Activated naive CD4-positive, alpha-beta T cell treated with anti-CD3 and anti-CD28 coated beads, Interleukin-2, amount 50 U/mL, for 72 hours (primary cell): Measurements from ENCODE around the gene TROAP. TPM values are rescaled to one million over a fixed set of nuclear protein-coding genes. Genes with fewer than 3 reads are reported as not detected.

ENCODE experiments used
- ATAC-seq, 2 donors: fragments of 150-1000 bp; cut with Tn5 transposase; 2 replicates each; pipeline ENCODE4 v1.10.0; 2021; ENCODE audit warnings: mild to moderate bottlenecking in 2 of 2, moderate library complexity in 2 of 2
- DNase-seq, 2 donors: peaks; one replicate each; pipeline ENCODE4 v3.0.0; 2021 to 2022; ENCODE audit warnings: low spot score in 2 of 2
- H3K27ac Mint-ChIP-seq, 2 donors: one replicate each; pipeline ENCODE4 v1.8.0; 2022; ENCODE audit warnings: mild to moderate bottlenecking in 2 of 2, mixed read lengths in 2 of 2
- H3K36me3 Mint-ChIP-seq, 2 donors: one replicate each; pipeline ENCODE4 v1.8.0; 2022; ENCODE audit warnings: mixed read lengths in 2 of 2
- H3K9me3 Mint-ChIP-seq, 2 donors: one replicate each; pipeline ENCODE4 v1.8.0; 2022; ENCODE audit warnings: mixed read lengths in 2 of 2
- total RNA-seq, 2 donors: library from RNA; stranded (reverse); gene quantifications; one replicate each; pipeline ENCODE4 v1.2.3, GENCODE V29; 2022

TROAP gene
- total RNA-seq, 2 donors from 2014 or later: 67.4 to 134 TPM

DNA sequence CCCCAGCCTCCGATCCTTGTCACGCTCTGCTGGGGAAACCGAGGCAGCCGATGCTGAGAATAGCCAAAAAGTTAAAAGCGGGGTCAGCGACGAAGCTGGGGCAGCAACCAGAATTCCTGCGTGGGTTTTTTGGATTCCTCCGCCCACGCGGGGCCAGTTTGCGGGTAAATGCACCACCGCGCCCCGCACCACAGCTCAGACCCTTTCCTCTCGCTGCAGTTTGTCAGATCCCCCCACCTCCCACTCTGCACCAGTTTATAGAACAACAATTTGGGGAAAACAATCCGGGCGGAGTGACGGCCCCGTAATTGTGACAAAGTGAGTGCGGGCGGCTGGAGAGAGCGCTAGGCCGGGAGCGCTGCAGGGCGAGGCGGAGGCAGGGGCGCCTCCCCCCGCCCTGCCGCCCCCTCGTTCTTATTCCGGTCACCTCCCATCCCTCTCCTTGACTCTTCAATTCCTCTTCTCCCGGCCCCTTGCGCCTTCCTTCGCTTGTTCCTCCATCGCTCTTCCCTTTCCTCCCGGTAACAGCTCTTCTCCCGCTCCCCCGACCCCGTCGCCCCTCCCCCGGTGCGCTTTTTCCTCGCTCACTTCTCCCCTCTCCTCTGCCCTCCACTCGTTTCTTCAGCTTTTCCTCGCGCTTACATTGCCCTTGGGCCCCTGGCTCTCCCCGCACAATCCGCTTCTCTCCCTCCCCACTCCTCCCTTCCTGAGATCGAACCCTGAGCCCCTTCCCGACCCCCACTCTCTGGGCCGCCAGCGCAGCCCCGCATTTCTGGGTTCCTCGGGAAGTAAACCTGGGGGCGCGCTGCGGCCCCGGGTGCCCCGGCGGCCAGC is 23.0 kb downstream of the TROAP start:
- no peaks in the 10 kb centered on the region for H3K9me3 Mint-ChIP-seq
- peak in 1 of 2 donors; percentile 47 for DNase-seq
- H3K36me3 Mint-ChIP-seq: no peaks in the 10 kb centered on the region
- H3K27ac Mint-ChIP-seq: no peak overlapping the region
- ATAC-seq: no peak

DNA sequence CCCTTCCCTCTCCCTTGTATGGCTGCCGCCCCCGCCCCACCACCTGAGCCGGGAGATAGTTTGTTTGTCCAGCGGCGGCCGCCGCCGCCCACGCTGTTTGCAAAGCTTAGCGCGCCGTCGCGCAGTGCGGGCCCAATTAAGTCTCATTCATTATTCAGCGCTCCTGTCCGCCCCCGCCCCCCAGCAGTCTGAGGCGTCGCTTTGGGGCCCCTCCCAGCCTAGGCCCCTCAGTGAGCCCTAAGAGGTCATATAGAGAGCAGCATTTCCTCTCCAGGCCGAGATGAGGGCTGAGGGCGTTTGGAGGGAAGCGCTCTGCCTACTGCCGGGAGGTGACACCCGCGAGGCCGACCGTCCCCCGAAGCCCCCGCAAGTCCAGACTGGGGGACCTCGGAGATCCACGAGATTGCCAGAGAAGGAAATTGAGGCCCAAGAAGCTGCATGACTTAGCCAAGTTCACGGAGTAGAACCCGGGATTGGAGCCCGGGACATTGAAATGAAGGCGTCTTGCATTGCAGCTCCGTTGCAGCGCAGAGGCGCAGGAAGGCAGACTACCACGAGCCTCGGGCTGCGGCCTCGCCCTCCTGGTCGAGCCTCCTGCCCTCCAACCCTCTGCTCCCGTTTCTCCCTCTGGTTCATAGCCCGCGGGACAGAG is 23.7 kb downstream of the TROAP start, which contains the start of gene DNAJC22:
Gene DNAJC22, plus strand, starts transcription at position 230 of the 652 bp plus-strand sequence. CDS start 1,985 bp downstream, outside the sequence.
- no peak within 1 kb of the TSS for H3K27ac Mint-ChIP-seq
- peak in 1 of 2 donors; percentile 15 for ATAC-seq
- peak in 1 of 2 donors; percentile 55 for DNase-seq

DNA sequence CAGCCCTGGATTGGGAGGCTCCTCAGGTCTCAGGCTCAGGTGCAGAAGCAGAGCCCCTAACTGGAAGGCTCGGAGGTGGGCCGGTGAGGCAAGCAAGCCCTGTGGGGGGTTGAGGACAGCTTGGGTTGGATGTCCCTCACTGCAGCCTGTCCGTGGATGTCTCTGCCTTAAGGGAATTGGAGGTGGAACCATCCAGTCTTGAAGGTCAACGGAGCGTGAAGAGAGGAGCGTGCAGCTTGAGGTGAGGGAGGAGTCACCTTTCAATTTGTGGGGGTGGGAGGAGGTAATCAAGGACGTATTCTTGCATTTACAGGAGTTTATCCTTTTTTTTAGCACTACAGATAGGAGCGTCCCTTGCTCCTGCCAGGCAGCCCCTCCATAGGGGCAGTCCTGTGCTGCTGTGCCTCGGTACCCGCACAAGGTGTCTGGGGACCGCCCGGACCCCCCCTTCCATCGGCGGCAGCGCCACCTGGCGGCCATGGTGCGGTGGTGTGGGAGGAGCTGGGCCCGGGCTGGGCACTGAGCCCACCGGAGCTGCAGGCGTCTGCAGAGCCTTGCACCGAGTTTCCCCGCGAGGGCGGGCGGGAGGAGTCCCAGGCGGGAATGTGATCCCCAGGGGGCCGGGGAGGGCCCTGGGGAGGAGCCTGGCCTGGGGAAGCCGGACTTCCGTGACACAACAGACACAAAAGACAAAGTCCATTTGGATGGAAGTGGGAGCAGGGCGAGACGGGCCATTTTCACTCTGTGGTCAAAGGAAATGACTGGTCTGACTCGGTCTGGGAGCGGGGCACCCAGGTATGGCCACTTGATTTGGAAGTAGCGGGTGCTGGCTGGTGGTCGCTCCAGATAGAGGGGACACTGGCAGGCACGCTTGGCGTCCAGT is 24.5 kb downstream of the TROAP start:
- Mint-ChIP-seq H3K36me3 (no peaks in the 10 kb centered on the region), H3K27ac (no peak overlapping the region), H3K9me3 (no peaks in the 10 kb centered on the region)
- DNase-seq: peak; percentile 66 to 93
- ATAC-seq: peak; percentile 74 to 79

More for the DNA sequence above, 23.7 kb downstream of the TROAP start, which contains the start of gene DNAJC22:
- Mint-ChIP-seq H3K9me3 (no peaks in the 10 kb centered on the region), H3K36me3 (no peaks in the 10 kb centered on the region)

DNA sequence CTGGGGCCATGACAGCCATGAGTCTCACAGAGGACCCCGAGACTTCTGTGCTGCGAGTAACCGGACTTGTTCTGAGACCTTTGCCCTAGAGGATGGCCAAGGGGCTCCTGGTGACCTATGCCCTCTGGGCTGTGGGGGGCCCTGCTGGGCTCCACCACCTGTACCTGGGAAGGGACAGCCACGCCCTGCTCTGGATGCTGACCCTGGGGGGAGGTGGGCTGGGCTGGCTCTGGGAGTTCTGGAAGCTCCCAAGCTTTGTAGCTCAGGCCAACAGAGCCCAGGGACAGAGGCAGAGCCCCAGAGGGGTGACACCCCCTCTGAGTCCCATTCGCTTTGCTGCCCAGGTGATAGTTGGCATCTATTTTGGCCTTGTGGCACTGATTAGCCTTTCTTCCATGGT is 25.7 kb downstream of the TROAP start:
- no peak for DNase-seq
- no peak for ATAC-seq
- no peak overlapping the region for H3K27ac Mint-ChIP-seq
- no peaks in the 10 kb centered on the region for H3K36me3 Mint-ChIP-seq
- H3K9me3 Mint-ChIP-seq: no peaks in the 10 kb centered on the region

DNA sequence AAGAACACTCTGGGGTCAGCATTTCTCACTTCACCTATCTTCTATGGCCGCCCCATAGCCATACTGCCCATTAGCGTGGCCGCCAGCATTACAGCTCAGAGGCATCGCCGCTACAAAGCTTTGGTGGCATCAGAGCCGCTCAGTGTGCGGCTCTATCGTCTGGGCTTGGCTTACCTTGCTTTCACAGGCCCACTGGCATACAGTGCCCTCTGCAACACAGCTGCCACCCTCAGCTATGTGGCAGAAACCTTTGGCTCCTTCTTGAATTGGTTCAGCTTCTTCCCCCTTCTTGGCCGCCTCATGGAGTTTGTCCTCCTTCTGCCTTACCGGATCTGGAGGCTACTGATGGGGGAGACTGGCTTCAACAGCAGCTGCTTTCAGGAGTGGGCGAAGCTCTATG is 26.2 kb downstream of the TROAP start:
- no peak overlapping the region for H3K27ac Mint-ChIP-seq
- ATAC-seq (no peak), DNase-seq (no peak)
- H3K36me3 Mint-ChIP-seq: no peaks in the 10 kb centered on the region
- no peaks in the 10 kb centered on the region for H3K9me3 Mint-ChIP-seq

DNA sequence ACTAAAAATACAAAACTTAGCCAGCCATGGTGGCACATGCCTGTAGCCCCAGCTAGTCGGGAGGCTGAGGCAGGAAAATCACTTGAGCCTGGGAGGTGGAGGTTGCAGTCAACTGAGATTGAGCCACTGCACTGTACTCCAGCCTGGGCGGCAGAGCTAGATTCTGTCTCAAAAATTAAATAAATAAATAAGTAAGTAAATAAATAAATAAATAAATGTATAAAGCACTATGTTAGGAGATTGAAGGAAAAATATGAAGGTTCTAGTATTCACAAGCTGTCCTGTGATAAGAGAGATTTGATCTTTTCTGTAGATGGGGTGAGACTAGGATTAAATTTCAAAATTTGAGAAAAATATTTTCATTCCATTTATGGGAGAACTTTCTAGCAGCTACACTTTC is 29.3 kb downstream of the TROAP start:
- DNase-seq (no peak), ATAC-seq (no peak)
- no peaks in the 10 kb centered on the region for H3K9me3 Mint-ChIP-seq
- H3K27ac Mint-ChIP-seq: no peak overlapping the region
- no peaks in the 10 kb centered on the region for H3K36me3 Mint-ChIP-seq

DNA sequence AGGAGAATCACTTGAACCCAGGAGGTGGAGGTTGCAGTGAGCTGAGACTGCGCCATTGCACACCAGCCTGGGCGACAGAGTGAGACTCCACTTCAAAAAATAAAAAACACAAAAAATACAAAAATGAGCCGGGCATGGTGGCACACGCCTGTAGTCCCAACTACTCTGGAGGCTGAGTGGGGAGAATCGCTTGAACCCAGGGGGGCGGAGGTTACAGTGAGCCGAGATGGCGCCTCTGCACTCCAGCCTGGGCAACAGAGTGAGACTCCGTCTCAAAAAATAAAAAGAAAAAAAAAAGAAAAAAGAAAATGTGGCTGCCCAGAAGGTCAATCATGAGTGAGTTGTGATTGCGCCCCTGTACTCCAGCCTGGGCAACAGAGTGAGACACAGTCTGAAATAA is 32.9 kb downstream of the TROAP start:
- no peak overlapping the region for H3K27ac Mint-ChIP-seq
- no peak for ATAC-seq

DNA sequence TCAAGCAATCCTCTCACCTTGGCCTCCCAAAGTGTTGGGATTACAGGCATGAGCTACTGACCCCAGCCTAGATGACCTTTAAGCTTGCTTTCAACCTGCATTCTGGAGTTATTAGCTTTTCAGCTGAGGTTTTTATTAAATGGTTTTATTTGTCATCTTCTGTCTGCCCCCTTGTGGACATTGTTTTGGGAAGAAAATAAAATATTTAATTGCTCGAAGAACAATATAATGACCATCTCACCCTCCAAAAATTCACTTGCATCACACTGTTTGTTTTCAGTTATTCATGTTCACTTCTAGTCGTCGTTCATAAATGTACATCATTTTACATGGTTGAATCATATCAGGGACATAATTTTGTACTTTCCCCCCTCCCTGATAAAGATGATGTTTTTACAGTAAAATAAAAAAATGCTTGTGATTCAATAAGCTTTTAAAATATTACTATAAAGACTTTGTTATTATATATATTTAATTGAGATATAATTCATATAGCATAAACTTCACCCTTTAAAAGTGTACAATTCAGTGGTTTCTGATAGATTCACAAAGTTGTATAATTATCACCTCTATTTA is 34.1 kb downstream of the TROAP start:
- Mint-ChIP-seq H3K36me3 (no peaks in the 10 kb centered on the region), H3K9me3 (no peaks in the 10 kb centered on the region), H3K27ac (no peak overlapping the region)
- DNase-seq: no peak
- no peak for ATAC-seq

More for the DNA sequence above, 32.9 kb downstream of the TROAP start:
- DNase-seq: no peak
- no peaks in the 10 kb centered on the region for H3K36me3 Mint-ChIP-seq
- H3K9me3 Mint-ChIP-seq: no peaks in the 10 kb centered on the region

DNA sequence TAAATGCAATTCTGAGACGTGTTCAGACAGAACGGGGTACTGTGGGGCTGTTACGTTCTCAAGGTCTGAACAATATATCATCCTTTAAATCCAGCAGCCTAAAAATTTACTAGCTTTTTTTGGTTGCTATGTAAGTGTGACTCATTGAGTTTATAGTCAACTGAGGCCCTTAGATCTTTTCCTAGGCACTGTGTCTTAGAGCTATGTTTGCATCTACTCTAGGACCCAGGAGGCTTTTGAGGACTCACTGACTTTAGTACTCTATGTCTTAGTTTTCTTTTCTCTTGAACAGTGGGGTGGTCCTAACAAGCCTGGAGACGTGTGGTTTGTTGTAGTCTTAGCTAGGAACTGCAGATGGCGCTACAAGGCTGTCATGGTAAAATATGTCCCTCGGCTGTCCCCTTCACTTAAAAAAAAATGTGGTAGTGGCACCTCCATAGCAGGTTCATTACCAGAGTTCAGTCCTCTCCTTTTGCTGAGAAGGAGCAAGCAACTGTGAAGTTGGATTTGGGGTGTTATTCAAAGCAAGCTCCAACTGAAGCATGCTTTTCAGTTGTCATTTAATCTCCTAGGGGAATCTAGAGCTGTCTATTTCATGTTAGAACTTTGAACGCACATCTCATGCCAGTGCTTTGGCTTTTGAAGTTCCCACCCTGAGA is 35.6 kb downstream of the TROAP start:
- DNase-seq: peak in 1 of 2 donors; percentile 52
- no peaks in the 10 kb centered on the region for H3K9me3 Mint-ChIP-seq
- no peaks in the 10 kb centered on the region for H3K36me3 Mint-ChIP-seq
- peak; percentile 84 to 94 for ATAC-seq
- no peak overlapping the region for H3K27ac Mint-ChIP-seq

DNA sequence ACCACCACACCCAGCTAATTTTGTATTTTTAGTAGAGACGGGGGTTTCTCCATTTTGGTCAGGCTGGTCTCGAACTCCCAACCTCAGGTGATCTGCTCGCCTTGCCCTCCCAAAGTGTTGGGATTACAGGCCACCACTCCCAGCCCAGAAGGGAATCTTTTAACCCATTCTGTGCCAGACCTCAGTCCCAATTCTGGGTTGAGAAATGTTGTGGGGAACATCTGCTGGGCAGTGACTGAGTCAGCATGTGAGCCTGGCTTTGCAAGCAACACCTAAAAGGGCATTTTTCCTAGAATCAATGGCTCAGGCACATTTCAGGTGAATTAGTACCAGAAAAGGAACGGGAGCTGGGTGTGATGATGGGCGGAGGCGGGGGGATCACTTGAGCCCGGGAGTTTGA is 36.6 kb downstream of the TROAP start:
- DNase-seq (no peak), ATAC-seq (no peak)
- Mint-ChIP-seq H3K27ac (no peak overlapping the region), H3K9me3 (no peaks in the 10 kb centered on the region), H3K36me3 (no peaks in the 10 kb centered on the region)

DNA sequence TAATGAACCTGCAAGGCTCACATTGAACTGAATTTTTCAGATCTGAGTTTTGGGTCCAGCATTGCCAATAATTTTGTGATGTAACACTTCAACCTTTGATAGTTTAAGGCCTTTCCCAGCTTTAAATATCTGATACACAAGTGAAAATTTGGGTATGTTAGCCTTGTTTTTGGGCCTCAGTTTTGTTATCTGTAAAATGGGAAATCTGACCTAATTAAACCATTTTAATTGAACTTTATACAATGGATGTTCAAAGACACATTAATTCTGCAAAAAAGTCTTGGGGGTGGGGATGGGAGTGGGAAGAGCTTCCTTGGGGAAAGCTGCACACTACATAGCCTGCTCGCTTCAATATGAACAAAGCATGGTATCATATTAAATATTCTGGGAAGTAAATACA is 39.0 kb downstream of the TROAP start:
- ATAC-seq (no peak), DNase-seq (no peak)
- Mint-ChIP-seq H3K9me3 (no peaks in the 10 kb centered on the region), H3K36me3 (peaks cover 0 to 6% of the 10 kb centered on the region in 2 donors), H3K27ac (no peak overlapping the region)

DNA sequence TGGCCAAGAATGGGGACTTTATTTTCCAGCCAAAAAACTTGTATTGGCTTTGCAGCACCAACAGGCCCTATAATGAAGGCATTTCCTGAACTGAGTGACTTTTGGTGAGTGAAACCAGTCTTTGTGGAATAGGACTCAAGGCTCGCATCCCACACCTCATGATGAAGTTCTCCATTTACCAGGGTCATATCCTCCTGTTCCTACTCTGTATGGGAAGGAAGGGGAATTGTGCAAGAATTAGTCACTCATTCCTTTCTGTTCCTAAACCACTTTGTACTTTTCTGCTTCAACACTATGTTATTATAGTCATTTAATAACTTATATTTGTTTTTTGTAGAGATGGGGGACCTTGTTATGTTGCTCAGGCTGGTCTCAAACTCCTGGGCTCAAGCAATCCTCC is 41.9 kb downstream of the TROAP start:
- no peaks in the 10 kb centered on the region for H3K9me3 Mint-ChIP-seq
- DNase-seq (no peak), ATAC-seq (no peak)
- H3K36me3 Mint-ChIP-seq: peaks cover 6 to 7% of the 10 kb centered on the region in 2 donors
- no peak overlapping the region for H3K27ac Mint-ChIP-seq

DNA sequence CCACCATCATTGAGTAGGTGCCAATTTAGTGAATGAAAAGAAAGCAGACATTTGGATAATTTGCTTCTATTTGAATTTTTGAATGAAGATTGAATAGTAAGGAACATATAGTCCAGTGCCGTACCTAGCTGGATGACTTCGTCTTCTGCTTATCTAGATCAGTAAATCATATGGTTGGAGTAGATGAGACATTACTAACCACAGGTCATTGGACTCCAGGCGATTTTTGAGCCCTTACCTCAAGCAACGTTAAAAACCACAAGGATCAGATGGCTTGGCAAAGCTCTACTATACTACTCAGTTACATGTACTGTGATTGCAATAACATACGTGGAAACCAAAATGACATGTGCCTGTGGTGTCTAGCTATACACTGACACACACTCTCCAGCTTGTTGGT is 42.5 kb downstream of the TROAP start:
- H3K36me3 Mint-ChIP-seq: peaks cover 6 to 7% of the 10 kb centered on the region in 2 donors
- ATAC-seq (peak in 1 of 2 donors; percentile 39), DNase-seq (no peak)
- peak overlapping the region; percentile 92 to 97 for H3K27ac Mint-ChIP-seq
- H3K9me3 Mint-ChIP-seq: no peaks in the 10 kb centered on the region

DNA sequence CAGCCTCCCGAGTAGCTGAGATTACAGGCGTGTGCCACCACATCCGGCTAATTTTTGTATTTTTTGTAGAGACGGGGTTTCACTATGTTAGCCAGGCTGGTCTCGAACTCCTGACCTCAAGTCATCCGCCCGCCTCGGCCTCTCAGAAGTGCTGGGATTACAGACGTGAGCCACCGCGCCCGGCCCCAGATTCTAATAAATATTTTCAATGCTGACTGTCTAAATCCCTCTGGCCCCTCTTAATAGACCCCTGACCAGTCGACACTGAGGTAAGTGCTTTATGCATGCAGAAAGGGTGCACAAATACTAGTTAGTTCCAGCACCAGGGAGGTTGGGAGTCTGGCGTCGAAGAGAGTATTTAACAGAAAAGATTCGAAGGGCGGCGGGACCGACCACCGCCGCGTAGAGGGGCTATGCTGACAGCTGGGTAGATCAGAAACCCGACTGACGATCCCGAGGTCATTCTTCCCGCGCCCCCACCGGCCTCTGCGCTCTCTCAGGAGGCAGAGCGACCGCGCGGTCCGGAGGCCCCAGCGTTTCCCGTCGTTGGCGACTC is 43.1 kb downstream of the TROAP start:
- Mint-ChIP-seq H3K36me3 (peaks cover 6 to 10% of the 10 kb centered on the region in 2 donors), H3K9me3 (no peaks in the 10 kb centered on the region), H3K27ac (peak overlapping the region; percentile 92 to 97)
- DNase-seq (no peak), ATAC-seq (peak in 1 of 2 donors; percentile 5)

DNA sequence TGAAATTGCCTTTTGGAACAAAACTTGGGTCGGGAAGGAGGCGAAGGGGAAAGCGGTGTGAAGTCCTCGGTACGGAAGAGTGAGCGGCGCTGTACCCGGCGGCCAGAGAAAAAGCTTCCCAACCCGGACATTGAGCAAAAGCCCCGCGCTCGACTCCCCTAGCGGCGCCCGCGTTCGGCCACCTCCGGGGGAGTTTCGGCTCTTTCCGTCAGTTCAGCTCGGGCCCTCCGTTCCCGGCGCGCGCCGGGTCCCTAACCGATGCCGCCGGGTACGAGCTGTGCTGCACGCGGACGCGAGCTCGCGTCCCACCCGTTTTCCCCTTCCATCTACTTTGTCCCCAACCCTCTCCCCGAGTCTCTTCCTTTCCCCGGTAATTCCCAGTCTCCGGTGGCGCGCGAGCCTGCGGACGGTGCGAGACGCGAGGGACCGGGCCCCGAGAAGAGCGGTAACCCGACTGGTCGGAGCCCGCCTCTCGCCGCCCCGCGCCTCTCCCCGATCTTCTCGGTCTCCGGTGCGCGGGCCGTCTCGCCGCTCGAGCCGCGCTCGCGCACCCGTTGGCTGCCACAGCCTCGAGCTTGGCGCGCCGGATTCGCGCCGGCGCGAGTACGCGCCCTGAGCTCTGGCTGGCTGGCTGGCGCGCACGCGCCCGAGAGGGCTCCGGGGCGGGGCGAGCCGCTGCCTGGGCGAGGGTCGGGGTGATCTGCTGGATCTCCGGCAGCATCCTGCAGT is 43.8 kb downstream of the TROAP start:
- DNase-seq (peak; percentile 92 to 94), ATAC-seq (peak; percentile 89 to 90)
- Mint-ChIP-seq H3K27ac (peak overlapping the region; percentile 92 to 97), H3K9me3 (no peaks in the 10 kb centered on the region), H3K36me3 (peaks cover 6 to 15% of the 10 kb centered on the region in 2 donors)
